ENCODE results near the gene SLC15A1.

The SLC15A1 gene

GRCh38 chr13:98722958-98723357 lies 29.5 kb downstream of the SLC15A1 start:
- TF ChIP-seq CTCF (conservative IDR thresholded peaks at IDR 0.05), result no peak
- TF ChIP-seq ZFX (IDR thresholded peaks at IDR 0.05), result no peak
- no peak overlapping the region for H3K27ac ChIP-seq

- TF ChIP-seq ZFX (IDR thresholded peaks at IDR 0.05) (no peak), CTCF (conservative IDR thresholded peaks at IDR 0.05) (no peak)
- no peak overlapping the region; the same call in 1 of the 2 replicates for H3K27ac ChIP-seq
Measured at GRCh38 chr13:98721825-98722510, 30.5 kb downstream of the SLC15A1 start.

- no peak overlapping the region for H3K27ac ChIP-seq
- TF ChIP-seq CTCF (conservative IDR thresholded peaks at IDR 0.05), result no peak
- no peak for TF ChIP-seq ZFX (IDR thresholded peaks at IDR 0.05)
Measured at GRCh38 chr13:98719527-98720250, 32.8 kb downstream of the SLC15A1 start.

- no peak overlapping the region for H3K27ac ChIP-seq
Measured at GRCh38 chr13:98717891-98718290, 34.6 kb downstream of the SLC15A1 start.

GRCh38 chr13:98717256-98717655 lies 35.2 kb downstream of the SLC15A1 start:
- no peak overlapping the region for H3K27ac ChIP-seq
- TF ChIP-seq CTCF (conservative IDR thresholded peaks at IDR 0.05) (no peak), ZFX (IDR thresholded peaks at IDR 0.05) (no peak)

More at GRCh38 chr13:98717891-98718290, 34.6 kb downstream of the SLC15A1 start:
- no peak for TF ChIP-seq CTCF (conservative IDR thresholded peaks at IDR 0.05)
- no peak for TF ChIP-seq ZFX (IDR thresholded peaks at IDR 0.05)

GRCh38 chr13:98710521-98710920 lies 42.0 kb downstream of the SLC15A1 start:
- TF ChIP-seq ZFX (IDR thresholded peaks at IDR 0.05), result no peak
- no peak for TF ChIP-seq CTCF (conservative IDR thresholded peaks at IDR 0.05)
- H3K27ac ChIP-seq, result no peak overlapping the region

- TF ChIP-seq CTCF (conservative IDR thresholded peaks at IDR 0.05), result no peak
- no peak for TF ChIP-seq ZFX (IDR thresholded peaks at IDR 0.05)
- H3K27ac ChIP-seq, result no peak overlapping the region
Measured at GRCh38 chr13:98707281-98707999, 45.0 kb downstream of the SLC15A1 start.
